K562 (cell line): ENCODE measurements around the gene GLT1D1.

ENCODE experiments used
- ARHGAP35 ChIP-seq: fragments of 450-650 bp; IDR thresholded peaks from 2 replicates; pipeline ENCODE4 v1.6.1; 2018; ENCODE audit not compliant: partially characterized antibody
- CBX5 ChIP-seq: IDR thresholded peaks from 2 replicates; pipeline ENCODE4 v1.6.1; 2014; ENCODE audit warnings: low read depth, borderline replicate concordance
- CHD4 ChIP-seq: fragments of 200-600 bp; sonication (generic); IDR thresholded peaks from 3 replicates; pipeline ENCODE4 v1.6.1; 2012; ENCODE audit warnings: low read depth, mild to moderate bottlenecking, mixed read lengths, low read length, inconsistent platforms; ENCODE audit not compliant: insufficient read depth, insufficient replicate concordance, poor library complexity, severe bottlenecking
- CTCF ChIP-seq, 3 experiments: IDR thresholded peaks in 2 of 3; conservative IDR thresholded peaks in 1 of 3; 2 replicates each; pipeline ENCODE4 v1.5.1; 2011 to 2012; ENCODE audit warnings: low read length in 3 of 3, mild to moderate bottlenecking in 3 of 3, control low read depth in 2 of 3, improper control_type of control experiment in 1 of 3, inconsistent platforms in 1 of 3, low read depth in 1 of 3, mixed read lengths in 1 of 3, moderate library complexity in 1 of 3; ENCODE audit not compliant: insufficient read depth in 2 of 3
- POLR2A ChIP-seq: fragments of 450-650 bp; conservative IDR thresholded peaks from 2 replicates; pipeline ENCODE4 v1.6.1; 2016
- POLR2AphosphoS5 ChIP-seq: IDR thresholded peaks from 2 replicates; pipeline ENCODE4 v1.6.1; 2011; ENCODE audit warnings: mild to moderate bottlenecking, low read depth, low read length, moderate library complexity; ENCODE audit not compliant: control insufficient read depth, insufficient read depth
- PREB ChIP-seq: sonication (generic); formaldehyde crosslinking; IDR thresholded peaks from 2 replicates; pipeline ENCODE4 v1.8.1; 2023; ENCODE audit warnings: mild to moderate bottlenecking, missing genetic modification reagents
- TSC22D4 ChIP-seq: fragments of 450-650 bp; IDR thresholded peaks from 2 replicates; pipeline ENCODE4 v1.6.1; 2016; ENCODE audit warnings: missing genetic modification characterization, missing biosample characterization, control low read depth
- USF2 ChIP-seq: sonication (generic); formaldehyde crosslinking; IDR thresholded peaks from 2 replicates; pipeline ENCODE4 v1.5.0; 2020; ENCODE audit warnings: missing genetic modification reagents
- ZNF41 ChIP-seq: fragments of 250-450 bp; sonication (Bioruptor Pico); conservative IDR thresholded peaks from 2 replicates; pipeline ENCODE4 v1.4.0; 2020; ENCODE audit warnings: mild to moderate bottlenecking
- ZNF707 ChIP-seq: fragments of 250-450 bp; sonication (Bioruptor Pico); conservative IDR thresholded peaks from 2 replicates; pipeline ENCODE4 v1.8.0; 2022; ENCODE audit warnings: inconsistent platforms, mild to moderate bottlenecking, moderate library complexity

DNA sequence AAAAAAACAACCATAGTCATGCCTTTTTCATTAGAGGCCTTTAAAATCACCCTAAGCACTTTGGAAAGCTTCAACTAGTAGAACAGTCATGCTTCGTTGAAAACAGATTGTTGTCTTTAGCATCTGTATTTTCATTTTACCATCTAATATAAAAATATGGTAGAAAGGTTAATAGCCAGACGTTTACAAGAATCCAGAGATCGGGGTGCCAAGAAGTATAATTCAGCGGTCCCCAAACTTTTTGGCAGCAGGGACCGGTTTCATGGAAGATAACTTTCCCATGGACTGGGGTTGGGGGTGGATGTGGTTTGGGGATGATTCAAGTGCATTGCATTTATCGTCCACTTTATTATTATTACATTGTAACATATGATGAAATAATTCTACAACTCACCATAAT, 138.4 kb downstream of the GLT1D1 start:
- TF ChIP-seq POLR2AphosphoS5 = no peak
- TF ChIP-seq POLR2A = no peak
- no peak for TF ChIP-seq ZNF41
- no peak for TF ChIP-seq TSC22D4 (tag)
- no peak for TF ChIP-seq CTCF (IDR thresholded peaks at IDR 0.05 in 2 of 3, conservative IDR thresholded peaks at IDR 0.05 in 1 of 3; ENCODE audit: insufficient read depth in 2 of 3, low read depth in 1 of 3, low read length in 3 of 3)
- no peak for TF ChIP-seq USF2 (CRISPR knock-in tag)
- TF ChIP-seq CHD4 = no peak
- TF ChIP-seq ZNF707 = no peak
- TF ChIP-seq ARHGAP35 = no peak
- no peak for TF ChIP-seq CBX5
- TF ChIP-seq PREB (CRISPR knock-in tag) = no peak
